ENCODE measurements around the gene MED12L.

Gene MED12L

DNA sequence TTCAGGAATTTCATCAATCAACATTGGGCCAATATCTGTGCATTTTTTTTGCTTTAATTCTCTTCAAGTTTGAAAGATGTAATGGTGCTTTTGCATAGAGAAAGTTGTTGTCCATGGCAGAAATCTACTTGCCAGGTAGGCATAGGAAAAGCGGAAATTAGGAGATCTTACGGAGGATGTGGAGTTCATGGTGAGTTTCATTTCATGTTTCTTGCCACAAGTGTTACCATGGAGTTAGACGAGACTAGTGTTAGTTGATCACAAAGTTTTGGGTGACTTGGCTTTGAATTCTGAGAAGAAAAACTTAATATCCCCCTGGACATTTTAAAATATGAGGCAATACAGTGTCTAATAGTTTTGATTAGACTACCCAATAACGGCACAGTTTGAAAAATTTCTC lies 244.9 kb downstream of the MED12L start:
- DNase-seq: no peak

DNA sequence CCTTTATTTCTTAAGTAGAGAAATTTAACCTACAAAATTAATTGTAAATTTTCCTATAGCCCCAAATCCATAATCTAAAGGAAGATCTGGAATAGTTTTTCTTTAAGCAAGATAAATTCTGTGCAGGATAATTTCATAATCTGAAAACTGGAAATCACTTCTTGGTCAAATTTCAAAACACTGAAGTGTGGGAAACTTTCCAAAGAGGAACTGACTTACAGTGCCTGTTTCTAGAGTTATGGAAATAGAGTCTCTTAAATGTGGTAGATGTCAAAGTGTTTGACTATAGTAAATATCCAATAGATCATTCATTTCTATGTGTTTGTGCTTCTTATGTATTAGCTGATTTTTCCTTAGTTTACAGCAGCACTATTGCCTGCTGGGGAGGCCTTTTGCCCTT lies 245.4 kb downstream of the MED12L start:
- DNase-seq: no peak

DNA sequence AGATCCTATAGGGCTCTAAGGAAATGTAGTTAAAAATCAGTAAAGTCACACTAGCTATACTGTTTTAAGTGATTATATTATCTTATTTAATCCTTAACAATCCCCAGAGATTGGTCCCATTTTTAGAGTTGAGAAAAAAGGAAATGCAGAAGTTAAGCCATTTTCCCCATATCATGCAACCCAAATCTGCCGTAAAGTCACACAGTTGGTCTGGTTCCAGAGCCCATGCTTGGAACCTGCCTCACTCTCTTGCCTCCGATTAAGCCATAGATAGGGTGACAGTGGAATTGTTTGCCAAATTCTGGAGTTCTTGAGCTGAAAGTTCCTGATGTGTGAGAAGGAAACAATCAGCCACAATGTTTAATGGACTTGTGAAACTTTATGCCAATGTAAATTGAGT lies 246.2 kb downstream of the MED12L start:
- no peak for DNase-seq

DNA sequence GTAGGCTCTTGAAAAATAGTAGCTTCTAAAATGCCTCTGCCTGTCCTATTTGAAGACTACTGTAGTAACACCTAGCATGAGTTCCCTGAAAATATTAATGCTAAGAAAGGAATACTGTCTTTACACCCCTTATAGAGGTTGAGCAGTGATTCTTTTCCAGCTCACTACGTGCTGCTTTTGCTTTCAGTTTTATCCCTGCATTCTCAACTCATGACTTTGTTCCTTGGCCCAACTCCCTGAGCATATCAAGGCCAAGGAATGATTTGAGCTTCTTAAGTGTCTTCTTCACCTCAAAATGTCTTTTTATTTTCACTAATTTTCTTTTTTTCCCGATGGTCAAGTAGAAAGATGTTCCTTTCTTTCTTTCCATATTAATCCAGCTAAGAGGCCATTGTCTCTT lies 260.4 kb downstream of the MED12L start:
- no peak for DNase-seq

DNA sequence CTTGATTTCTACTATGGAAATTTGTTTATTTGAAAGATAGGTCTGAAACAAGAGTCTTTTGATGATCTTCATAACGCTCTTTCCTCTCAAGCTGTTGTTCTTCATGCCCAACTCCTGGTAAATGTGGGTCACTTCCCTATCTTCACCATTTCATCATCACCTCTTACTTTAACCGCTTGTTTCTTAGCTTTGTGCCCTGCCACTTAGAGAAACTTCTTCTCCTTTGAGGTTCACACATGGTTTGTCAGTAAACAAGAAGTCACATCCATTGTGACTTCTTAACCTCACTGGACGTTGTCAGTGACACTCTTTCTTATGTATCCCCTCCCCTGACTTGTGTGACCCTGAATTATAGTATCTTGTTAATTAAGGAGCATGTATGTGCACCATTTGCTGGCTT lies 260.8 kb downstream of the MED12L start:
- no peak for DNase-seq

DNA sequence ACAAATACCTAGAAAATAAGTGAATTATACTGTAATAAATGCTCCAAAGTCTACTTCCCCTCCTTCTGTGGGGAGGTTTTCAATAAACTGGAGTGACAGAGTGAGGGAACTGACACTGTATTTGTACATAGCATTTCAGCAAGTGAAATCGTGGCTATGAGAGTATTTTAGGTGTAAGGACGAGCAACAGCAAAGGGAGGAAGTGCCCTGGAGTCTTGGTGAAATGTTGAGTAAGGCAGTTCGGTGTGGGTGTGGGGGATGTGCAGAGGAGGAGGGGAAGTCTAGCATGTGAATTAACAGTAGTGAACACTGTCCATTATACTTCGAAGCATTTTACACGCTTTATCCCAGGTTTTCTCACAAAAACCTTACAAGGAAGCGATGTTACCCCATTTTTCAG lies 262.0 kb downstream of the MED12L start:
- DNase-seq: no peak

DNA sequence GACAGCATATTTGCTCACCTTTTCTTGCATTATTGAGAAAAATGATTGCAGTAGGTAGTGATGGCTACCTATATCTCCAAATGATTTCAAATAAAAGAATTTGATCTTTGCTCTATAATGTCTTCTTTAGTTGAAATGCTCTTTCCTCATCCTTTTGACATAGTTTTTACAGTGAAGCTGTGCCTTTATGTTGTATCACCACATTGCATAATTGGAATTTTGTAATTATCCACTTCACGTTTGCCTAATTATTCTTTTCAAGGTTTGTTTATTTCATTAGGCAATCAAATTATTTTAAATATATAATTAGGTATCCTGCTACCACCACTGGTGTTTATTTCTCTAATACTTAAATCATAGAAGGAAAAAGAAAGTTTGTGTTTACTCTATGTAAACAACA lies 265.2 kb downstream of the MED12L start:
- DNase-seq: no peak

DNA sequence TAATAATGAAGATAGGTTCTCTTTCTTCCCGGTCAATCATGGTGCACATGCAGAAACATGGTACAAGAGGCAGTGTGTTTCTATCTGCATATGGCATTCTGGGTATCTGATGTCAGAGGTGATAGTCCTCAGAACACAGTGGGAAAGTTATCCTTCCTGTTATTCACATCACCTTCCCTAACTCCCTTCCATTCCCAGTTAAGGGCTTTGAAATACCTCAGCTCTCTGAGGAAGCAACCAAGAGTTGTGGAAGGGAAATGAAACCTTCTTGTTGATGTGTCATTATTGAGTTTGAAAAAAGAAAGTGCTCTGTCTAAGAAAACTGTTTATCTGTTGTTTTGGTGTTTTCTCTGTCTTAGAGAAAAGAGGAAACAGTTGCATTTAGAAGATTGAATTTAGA lies 265.8 kb downstream of the MED12L start:
- no peak for DNase-seq

DNA sequence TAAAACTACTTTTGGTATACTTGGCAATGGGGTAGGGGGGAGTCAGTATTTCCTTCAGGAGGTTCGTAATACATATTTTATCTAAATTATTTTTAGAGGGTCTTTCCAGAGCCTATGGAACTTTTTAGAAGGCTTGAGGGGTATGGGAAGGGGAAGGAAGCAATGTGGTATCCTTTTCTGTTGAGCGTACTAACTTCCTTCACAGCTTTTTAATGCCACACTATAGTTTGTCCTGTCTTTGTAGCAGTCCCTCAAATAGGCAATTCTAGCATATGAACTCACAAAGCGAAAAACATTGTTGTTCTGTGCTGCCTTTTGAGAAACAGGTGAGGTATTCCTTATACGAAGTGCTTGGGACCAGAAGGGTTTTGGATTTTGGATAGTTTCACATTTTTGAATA lies 266.2 kb downstream of the MED12L start:
- no peak for DNase-seq

DNA sequence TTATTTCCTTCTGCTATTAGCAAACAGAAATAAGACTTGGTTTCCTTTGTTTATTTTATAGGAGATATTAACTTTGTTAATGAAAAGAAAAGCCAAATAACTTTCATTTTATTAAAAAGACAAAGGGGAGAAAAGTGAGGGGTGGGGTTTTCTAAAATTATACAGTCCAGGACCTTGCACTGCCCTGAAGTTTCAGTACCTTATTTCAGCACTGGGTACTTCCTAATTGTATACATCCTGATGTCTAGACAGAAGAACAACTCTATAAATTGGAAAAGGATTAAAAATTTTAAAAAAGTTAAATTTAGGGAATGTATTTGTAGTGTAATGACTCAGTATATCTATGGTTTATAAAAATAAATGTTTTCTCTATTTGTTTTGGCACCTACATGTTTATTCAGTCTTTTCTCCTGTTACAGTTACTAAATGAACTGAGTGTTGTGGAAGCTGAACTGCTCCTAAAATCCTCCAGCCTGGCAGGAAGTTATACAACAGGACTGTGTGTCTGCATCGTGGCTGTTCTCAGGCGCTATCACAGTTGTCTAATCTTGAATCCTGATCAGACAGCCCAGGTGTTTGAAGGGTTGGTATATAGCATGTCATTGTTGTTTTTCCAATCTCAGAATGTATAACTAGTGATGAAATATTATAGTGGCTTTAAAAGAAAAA lies 271.5 kb downstream of the MED12L start:
- DNase-seq: no peak

DNA sequence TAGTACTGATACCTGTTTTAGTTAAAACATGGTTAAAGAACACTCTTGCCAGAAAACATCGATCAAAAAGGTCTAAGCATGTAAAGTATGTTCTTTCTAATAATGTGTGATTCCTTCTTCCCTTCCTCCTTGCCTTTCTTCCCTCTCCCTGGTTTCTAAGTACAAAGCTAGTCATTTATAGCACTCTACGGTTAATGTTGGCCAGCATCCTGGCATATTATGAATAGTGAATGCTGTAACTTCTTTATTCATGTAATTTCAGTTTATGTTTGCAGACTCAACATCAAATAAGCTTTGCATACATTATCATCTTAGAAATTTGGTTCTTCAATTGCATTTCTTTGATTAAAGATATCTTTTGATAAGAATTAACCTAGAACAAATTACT lies 272.0 kb downstream of the MED12L start:
- no peak for DNase-seq

DNA sequence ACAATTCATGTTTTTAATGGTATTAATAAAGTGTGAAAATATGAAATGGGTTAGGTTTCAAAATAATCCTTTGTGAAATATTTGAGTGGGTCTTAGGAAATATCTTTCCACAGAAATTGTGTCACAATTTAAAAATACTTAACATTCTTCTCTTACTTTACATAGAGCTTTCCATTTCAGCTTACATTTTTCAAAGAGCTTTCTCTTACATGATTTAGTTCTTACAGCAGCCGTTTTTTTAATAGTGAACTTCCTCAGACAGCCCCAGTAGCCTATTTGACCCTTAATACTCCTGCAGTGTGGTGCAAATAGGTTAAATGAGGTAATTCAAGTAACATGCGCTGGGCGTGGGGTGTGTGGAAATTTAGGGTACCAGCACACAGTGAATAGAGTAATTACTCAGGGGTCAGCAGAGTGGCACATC lies 277.3 kb downstream of the MED12L start:
- DNase-seq: no peak

DNA sequence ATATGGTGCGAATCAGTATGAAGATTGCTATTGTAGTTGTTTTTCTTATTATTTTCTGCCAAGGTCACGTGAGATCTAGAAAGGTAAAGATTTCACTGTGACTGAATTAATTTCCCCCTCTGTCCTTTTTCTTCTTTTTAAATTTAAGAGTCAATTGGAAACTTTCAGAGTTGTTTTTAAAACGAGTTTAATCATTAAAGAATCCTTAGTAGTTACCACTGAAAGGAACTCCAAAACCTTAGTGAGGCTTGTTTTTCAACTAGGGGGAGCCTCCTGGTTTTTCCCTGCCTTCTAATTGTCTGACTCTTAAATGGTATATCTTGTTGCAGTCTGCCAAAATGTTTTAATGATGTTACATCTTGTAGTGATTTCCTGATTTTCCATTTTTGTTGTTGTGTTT lies 281.5 kb downstream of the MED12L start:
- no peak for DNase-seq

DNA sequence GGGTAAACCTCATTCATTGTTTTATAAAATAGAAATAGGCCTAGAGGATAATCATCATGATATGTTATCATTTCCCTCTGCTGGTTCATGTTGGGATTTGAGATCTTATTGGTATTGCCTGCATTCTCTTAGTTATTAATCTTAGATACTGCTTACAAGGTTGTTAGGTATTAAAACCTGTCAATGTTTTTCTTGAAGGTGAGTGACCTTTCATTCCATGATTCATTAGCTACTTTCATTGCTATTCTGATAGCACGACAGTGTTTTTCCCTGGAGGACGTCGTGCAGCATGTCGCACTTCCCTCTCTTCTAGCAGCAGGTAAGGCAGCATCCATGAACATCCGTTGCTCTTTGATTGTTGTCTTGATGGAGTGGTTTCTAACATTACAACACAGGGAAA lies 282.0 kb downstream of the MED12L start:
- DNase-seq: no peak

DNA sequence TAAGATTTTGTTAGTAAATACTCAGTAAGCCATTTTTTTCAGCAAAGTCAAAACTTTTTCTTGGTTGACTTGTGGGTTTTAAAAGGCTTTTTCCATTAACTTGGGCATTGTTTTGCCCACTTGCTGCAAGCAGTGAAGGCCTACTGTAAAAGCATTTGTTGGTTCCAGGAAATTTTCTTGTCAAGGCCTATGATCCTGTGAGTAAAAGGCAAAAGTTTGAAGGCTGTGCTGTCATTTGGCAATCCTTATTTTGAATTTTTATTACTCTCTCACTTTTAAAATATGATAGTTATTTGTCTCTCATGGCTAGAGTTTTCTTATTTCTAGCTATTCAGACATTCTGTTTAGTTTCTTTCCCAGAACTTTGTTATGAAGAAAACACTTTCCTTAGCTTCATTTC lies 286.1 kb downstream of the MED12L start:
- no peak for DNase-seq

DNA sequence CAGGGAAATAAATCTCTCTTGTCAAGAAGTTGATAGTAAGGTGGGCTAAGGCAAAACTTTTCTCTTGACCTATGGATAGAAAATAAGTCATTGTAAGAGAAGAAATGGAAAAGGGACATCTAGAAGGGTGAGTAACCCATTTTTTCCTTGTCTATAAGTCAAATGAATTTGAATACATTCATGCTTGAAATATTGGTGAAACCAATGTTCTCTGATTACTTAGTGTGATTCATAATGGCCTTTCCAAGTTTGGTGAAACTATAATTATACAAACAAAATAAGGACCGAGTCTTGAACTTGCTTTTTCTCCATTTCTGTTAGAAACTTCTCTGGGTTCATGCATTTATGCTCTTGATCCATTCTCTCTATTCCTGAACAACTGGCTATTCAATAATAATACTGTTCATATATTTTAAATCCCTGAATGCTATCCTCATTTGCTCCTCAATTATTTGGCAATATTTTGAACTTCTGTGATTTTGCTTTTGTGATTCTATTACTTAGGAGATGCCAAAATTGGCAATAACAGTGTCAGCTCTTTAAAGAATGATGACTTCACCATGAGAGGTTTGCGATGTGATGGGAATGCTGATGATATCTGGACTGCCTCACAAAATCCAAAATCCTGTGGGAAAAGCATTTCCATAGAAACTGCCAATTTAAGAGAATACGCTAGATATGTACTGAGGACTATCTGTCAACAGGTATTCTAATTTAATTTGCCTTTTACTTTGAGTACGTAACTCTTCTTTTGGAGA lies 286.8 kb downstream of the MED12L start:
- no peak for DNase-seq

DNA sequence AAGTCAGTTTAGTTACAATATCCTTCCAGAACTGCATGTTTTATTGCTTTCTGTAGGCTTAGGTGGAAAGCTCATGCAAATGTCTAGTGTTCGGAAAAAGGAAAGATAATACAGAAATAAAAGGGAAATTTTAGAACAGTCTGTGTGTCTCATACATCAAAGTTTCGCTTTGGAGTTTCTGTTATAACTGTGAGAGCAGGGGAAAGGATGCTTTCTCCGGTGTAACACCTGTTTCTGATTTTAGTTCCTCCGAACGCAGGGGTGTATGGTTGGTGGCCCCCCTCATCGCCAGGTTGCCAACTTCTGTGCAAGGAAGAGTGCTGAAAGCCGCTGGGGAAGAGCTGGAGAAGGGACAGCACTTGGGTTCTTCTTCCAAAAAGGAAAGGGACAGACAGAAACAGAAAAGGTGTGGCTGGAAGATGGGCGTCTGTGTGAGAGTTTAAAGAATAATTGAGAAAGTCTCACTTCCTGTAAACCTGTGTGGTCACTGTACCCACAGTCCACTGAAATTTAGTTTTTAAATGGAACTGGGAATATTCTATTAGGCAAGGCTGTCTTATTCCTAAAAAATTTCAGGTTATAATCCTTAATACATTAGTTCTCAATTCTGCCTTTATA lies 292.4 kb downstream of the MED12L start:
- DNase-seq: no peak

DNA sequence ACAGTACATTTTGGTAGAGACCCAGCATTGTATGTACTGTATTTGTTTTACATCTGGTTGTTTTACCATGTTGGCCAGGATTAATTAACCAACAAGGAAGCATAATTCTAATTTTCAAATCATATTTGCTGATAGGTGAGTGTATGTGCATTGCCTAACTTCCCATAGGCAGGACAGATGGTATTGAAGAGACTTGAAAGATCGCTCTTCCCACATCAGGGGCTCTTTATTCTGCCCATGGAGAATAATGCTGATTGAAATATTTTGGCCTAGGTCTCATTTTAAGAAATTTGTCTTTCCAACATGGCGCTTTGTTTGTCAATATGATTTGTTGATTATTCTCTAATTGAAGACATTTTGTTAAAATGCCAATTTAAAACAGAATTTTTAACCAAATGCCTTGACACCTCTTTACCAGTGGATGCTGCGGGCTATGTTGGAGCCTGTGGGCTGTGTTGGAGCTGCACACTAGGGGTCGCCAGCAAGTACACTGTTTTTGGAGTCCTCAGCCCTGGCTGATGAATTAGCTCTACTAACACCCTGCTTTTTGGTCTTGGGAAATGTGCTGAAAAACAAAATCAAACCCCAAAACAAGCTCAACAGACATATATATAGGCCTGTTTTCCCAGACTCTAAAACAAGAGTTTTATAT lies 293.7 kb downstream of the MED12L start:
- DNase-seq: peak; percentile 28

DNA sequence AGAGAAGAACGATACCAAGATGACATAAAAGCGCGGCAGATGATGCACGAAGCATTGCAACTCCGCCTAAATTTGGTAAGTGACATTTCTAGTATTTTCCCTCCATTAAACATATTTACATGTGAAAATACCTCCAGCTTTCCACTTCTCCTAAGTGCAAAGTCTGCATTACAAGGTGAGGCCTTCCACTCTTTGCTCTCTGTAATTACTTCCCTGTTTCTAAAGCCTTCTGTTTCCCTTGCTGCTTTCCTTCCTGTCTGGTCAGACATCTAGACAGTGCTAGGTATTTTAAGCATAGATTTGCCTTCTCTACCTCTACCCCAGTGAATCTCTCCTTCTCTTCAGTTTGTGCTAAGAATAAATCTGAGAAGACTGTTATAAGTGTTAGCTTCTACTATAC lies 297.2 kb downstream of the MED12L start:
- DNase-seq: no peak

DNA sequence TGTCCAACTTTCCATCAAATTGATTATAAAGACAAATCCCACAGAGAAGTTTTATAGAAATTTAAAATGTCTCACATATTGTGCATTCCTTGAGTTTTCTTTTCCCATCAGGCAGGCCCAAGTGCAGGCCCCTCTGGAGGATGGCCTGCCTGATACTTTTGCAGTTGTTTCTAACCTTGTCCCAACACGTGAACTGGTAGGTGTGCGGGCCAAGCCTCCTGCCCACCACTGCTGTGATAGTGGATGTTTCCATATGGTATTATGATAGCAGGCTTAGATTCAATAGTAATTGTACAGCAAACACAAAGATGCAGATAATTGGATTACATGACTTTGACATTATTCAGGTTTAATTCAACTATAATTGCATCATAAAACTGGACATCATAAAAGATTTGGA lies 297.6 kb downstream of the MED12L start:
- no peak for DNase-seq

DNA sequence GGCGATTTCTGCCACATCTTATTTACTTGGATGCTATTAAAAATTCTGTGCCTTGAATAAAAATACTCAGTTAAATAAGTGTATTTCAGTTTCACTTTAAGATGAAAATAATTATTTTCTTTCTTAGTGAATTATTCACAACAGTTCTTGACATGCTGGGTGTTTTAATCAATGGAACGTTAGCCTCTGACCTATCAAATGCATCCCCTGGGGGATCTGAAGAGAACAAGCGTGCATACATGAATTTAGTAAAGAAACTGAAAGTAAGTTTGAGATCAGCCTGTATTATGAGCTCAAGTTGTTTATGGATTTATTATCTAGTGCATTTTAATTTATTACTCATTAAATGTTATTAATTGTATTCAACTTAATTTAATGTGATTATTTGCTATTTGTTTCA lies 298.5 kb downstream of the MED12L start:
- DNase-seq: no peak

DNA sequence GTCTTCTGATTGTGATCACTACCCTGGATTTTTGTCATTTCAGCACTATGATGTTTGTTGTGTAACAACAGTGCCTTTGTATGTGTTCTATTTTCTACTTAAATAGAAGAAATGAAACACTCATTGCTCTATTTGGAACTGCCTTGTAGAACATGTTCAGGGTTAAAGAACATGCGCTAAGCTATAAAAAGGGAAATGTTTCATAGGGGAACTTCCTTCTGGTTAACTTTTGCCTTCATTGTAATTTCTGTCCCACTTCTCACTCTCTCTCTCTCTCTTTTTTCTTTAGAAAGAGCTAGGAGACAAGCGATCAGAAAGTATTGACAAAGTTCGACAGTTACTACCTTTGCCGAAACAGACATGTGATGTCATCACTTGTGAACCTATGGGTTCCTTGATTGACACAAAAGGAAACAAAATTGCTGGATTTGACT lies 299.3 kb downstream of the MED12L start, which contains the start of gene P2RY12:
P2RY12 (minus strand) TSS at position 13 of the 434 bp plus-strand sequence. CDS start 45,908 bp downstream, outside the sequence.
- no peak for DNase-seq

DNA sequence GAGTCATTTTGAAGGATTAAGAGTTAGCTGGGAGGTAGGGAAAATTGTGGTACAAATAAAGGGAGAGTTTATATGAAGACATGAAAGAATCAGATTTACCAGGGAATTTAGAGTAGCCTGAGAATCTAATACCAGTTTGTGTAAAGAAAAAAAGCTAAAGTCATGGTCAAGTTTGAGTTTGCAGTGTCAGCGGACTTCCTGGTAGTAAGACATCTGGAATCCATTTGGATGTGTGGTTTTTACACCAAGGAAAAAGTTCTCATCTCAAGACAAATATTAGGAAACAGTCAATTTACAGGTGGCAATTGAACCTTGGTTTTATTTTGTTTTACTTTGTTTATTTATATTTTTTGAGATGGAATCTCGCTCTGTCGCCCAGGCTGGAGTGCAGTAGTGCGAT lies 300.6 kb downstream of the MED12L start:
- no peak for DNase-seq

DNA sequence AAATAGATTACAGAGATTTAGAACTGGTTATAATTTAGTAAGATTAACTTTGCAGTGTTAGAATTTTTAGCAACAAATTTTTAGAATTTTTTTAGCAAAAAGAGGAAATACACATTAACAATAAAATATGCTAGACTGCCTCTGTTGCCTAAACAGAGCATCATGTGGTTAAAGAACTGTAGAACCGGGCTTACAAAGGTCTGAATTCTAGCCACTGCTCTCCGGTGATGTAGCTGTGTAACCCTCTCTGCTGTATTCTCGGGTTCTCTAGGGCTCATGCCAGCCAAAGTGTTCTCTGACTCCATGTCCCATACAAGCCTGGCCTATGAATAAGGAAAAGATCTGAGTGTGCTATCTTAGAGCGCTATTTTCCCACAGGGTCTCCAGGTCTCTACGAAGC lies 302.0 kb downstream of the MED12L start:
- no peak for DNase-seq

All from stimulated activated CD8-positive, alpha-beta memory T cell treated with anti-CD3 and anti-CD28 coated beads, Interleukin-4, amount 100 ng/mL, for 48 hours (primary cell).